ENCODE results near the gene FOXP3.

FOXP3 gene

DNA sequence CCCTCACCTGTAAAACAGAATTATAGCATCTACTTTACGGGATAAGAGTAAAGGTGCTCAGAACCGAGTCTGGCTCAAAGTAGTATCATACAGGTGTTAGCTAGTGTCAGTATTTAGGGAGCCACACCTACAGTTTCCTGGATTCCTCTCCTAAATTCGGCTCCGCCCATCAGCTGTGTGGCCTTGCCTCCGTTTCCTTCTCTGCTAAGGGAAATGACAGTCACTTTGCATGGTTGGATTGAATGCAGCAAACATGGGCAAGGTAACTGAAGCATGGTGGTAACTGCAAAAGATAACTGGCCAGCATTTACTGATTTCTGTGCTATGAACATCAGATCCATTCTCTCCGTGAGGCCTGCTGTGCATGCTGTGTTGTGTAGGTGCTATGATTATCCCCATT lies 7.9 kb upstream of the FOXP3 start:
- no peak for DNase-seq

DNA sequence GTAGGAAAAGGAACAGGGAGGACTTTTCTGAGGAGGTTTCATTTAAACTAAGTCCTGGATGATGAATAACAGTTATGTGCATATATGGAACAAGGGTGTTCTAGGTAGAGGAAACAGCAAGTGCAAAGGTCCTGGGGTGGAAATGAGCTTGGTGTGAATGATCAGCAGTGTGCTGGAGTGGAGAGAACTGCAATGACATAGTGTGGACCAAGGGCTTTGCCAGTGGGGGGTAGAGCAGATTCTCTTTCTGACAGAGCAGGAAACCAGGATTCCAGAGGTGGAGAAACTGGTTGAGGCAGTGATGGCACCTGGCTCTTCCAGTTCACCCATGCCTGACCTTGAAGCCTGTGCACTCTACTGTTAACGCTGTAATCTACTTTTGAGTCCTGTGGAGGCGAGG lies 6.8 kb upstream of the FOXP3 start:
- DNase-seq = no peak

DNA sequence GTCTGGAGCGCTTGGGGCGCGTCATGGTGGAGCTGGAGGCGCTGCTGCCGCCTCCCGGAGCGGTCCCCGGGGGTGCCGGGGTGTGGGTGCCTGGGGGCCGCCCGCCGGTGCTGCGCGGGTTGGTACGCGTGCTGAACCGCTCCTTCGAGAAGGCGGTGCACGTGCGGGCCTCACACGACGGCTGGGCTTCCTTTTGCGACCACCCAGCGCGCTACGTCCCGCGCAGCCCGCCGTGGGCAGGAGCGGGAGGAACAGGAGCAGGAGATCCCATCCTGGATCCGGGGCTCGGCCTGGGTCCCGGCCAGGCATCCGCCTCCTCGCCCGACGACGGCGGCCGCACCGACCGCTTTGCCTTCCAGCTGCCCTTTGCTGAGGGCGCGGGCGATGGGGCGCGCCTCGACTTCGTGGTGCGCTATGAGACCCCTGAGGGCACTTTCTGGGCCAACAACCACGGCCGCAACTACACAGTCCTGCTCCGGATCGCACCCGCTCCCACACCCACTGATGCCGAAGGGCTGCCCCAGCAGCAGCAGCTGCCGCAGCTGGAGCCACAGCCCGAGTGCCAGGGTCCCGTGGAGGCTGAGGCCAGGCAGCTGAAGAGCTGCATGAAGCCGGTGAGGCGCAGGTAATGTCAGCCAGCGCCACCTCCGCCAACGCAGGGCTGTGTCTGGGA lies 5.9 kb upstream of the FOXP3 start:
- DNase-seq = no peak

DNA sequence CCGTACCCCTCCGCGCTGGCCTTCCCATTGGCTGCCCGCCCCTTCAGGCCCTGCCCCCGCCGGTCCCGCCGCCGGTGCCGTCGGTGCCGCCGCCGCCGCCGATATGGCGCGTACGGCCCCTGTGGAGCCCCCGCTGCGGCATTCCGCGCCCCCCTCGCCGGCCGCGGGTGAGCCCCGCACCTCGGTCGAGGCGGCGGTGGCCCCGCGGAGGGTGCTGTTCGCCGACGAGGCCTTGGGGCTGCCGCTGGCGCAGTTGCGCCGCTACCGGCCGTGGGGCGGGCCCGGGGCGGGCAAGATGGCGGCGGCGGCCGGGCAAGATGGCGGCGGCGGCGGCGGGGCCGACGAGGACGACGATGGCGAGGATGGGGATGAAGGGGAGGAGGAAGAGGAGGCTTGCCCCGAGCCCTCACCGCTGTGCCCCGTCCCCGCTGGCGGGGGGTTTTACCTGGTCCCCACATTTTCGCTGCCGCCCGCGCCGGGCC lies 5.3 kb upstream of the FOXP3 start, which contains the start of gene PPP1R3F:
TSS of gene PPP1R3F (plus strand) at position 27 of the 482 bp plus-strand sequence. CDS start at position 104, 77 bp downstream.
- DNase-seq = no peak

DNA sequence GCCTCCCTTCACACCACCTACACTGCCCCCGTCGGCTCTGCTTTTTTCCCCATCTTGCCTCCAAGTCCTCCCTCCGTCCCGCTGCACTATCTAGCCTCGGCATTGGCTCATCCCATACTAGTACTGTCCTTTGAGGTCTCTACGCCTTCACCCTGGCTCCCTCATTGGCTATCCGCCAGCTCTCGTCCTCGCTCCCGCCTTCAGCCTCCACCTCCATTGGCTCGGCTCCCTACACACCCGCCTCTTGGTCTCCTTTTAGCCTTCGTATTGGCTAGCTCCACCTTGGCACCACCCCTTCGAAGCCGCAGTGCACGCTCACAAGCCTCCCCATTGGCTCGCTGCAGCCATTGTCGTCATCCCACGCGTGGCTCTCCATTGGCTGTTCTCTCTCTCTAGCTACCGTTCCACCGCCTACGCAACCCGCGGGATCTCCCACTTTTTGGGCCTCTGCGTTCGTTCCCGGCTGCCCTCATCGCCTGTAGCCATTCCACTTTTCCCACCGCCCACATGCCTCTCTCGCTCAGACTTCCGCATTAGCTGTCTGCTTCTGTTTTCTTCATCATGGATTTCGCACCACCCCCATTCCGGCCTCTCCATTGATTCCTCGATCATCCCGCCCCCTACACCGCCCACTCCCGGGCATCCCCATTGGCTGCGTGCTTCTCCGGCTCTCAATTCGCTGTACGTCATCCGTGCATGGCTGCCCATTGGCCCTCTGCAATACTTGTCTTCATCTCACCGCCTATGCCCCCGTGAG lies 4.7 kb upstream of the FOXP3 start:
- peak; percentile 80 for DNase-seq

DNA sequence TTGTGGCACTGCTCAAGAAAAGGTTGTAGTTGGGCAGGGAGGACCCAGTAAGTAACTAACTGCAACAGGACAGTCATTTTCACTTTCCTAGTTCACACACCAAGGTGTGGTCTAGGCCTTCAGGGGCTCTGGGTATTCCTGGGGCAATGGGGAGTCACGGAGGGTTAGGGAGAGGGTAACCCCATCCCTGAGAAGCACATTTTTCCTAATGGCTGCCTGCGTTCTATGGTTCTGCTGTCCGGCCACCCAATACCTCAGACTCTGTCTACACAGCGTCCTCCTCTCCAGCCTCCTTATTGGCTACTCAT lies 4.1 kb upstream of the FOXP3 start:
- DNase-seq = no peak

DNA sequence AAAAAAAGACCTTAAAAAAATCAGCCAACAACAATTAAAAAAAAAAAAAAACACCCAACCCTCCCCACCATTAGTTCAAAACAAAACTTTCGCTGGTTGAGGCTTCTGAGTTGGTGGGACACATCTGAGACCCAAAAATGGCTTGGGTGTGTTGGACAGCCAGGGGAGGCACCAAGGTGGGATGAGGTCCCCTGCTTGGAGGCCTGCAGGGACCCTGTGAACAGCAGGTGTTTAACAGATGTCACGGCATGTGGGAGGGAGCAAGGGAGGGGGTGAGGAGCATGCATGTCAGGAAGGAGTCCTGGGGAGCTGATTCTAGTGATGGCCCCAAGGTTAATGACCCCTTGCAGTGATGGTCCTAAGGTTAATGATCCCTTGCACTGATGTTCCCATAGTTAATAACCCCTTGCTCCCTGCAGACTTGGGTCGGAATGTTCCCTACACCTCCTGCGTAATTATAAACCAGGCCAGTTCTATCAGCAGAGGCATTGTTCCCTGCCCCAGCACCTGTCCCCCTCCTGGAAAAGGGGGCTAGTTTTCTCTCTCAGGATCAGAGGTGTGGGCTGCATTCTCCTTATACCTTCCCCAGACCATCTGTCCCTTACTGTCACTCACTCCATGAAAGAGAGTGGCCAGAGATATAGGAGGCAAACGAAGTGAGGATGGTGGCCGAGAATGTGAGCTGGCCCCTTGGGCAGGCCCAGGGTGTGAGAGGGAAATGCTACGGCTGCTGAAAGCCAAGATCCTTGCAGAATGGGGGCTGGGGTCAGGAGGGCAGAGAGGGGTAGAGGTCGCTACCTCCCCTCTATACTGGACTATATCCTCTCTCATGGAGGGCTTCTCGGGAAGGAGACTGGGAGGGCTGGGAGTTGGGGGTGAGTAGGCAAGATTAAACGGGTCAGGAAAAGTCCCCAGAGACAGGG lies 2.3 kb upstream of the FOXP3 start:
- no peak for DNase-seq

DNA sequence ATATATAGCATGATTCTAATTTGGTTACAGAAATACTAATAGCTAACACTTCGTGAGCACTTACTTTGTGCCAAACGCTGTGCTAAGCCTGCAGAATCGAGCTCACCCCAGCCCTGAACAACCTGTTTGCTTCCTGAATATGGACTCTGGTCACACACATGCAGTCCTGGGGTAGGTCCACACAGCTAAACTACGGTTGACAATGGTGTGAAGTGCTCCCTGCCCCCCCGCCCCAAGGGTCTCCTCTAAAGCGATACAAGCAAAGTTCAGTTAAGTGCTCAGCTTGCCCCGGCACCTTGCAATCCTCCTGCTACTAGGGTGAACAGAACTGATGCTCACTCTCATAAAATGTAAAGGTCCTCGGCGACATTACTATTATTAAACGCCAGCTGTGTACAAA lies 879 bp downstream of the FOXP3 start:
- no peak for DNase-seq

DNA sequence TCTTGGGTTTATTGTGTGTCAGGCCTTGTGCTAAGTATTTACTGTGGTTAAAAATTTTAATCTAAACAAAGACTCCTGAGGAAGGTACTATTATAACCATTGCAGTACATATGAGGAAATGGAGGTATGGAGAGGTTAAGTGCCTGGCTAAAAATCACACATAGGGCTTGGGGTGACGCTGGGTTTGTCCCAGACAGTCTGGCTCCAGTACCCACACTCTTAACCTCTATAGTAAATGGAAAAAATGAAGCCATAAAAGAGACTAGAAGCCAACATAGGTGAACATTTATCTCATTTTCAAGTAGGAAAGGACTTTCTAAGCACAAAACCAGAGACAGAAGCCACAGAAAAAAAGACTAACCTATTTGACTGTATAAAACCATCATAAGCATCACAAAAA lies 1.9 kb downstream of the FOXP3 start:
- no peak for DNase-seq

DNA sequence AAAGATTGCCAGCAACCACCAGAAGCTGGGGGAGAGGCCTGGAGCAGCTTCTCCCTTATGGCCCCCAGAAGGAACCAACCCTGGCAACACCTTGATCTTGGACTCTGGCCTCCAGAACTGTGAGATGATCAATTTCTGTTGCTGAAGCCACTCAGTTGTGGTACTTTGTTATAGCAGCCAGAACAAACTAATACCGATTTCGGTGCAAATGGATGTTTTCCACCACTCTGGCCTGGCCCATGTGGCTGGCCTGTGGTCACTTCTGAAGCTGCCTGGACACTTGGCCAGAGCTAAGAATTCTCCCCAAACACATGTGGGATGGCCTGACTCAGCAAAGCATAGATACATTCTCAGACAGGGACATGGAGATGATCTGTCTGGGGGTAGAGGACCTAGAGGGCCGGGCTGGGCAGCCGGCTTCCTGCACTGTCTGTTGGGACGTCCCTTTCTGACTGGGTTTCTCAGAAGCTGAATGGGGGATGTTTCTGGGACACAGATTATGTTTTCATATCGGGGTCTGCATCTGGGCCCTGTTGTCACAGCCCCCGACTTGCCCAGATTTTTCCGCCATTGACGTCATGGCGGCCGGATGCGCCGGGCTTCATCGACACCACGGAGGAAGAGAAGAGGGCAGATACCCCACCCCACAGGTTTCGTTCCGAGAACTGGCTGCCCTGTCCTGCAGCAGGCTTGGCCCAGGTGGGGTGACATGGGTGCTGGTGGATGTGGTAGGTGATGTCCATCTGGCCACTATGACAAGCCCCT lies 4.1 kb downstream of the FOXP3 start:
- DNase-seq = no peak

DNA sequence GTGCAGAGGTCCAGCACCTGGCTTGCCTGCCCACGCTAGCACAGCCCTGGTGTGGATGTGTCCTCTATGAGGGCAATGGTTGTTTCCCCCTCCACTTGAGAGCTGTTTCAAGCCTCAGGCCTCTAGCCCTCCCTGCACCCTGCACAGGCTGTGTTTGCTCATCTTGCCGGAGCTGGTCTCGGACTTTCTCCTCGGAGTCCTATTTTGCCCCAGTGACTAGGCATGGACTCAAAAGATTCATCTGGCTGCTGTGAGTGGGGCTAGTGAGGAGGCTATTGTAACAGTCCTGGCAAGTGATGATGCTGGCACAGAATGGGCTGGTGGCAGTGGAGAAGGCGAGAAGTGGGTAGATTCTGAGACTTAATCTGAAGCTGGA lies 5.8 kb downstream of the FOXP3 start:
- DNase-seq = no peak

DNA sequence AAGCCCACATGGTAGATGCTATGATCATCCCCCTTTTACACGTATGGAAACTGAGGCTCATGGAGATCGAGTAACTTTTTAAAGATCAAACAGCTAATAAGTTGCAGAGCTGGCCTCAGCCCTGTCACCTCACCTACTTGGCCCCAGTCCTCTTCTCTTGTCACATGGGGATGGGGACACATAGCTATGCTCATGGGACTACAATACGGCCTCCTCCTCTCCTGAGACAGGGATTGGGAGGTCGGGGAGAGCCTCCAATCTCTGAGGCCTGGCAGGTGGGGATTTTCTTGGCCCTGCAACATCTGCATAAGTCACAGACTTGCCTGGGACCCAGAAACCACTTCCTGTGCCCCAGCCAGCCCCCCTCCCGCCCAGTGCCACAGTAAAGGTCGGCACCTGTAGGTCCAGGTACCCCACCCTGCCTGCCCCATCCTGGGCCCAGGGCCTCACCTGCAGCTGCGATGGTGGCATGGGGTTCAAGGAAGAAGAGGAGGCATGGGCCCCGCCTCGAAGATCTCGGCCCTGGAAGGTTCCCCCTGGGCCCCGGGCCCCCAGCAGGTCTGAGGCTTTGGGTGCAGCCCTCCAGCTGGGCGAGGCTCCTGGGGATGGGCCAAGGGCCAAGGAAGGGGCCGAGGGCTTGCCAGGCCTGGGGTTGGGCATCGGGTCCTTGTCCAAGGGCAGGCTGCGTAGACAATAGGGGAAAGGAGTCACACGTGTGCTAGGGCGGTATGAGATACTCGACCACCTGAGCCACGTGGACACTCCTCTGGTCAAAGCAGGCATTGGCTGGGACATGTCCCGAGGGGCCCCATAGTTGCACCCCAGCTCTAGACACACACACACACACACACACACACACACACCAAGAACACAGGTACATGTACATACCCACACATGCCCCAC lies 6.4 kb downstream of the FOXP3 start:
- DNase-seq = no peak

DNA sequence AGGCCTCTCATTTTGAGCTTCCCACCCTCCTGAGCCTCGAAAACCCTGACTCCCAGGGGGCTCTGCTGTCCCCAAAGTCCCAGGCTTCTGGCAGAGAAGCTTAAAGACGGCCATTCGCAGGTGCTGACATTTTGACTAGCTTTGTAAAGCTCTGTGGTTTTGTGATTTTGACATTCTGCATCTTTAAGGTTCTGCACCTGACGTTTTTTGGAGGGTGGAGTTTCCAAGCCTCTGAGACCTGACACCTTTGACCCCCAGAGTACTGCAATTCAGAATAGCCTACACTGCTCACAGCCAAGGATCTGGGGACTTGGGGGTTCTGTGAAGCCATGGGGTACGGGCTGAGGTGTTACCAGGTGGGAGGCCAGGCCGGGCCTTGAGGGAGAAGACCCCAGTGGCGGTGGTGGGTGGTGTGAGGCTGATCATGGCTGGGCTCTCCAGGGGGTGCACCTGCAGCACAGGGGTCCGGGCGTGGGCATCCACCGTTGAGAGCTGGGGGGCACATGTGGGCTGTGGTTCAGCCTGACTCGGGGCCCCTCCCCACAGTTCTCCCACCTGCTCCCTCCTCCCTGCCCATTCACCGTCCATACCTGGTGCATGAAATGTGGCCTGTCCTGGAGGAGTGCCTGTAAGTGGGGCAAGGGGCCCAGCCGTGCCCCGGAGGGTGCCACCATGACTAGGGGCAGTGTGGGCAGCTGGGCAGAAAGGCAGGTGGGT lies 7.3 kb downstream of the FOXP3 start:
- DNase-seq = no peak

DNA sequence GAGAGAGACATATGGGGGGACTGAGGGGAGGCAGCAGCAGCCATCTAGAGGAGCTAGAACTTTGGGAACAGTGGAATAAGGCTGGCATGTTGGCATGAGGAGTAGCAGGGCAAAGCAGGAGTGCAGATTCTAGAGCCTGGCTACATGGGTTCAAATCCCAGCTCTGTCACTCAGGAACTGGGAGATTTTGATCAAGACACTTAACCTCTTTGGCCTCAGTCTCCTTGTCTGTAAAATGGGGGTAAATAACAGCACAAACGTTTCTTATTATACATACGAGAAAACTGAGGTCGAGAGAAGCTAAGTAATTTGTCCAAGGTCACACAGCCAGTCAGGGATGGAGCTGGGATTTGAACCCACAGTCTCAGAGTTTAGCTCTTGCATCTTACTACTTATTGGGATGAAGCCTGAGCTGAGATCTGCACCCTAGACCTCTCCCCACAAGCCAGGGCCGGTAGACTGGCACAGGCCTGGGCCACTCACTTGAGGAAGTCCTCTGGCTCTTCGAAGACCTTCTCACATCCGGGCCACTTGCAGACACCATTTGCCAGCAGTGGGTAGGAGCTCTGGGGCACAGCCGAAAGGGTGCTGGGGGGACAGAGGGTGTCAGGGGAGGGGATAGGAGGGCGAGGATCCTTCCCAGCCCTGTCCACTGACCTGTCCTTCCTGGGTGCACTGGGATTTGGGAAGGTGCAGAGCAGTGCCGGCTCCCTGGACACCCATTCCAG lies 8.1 kb downstream of the FOXP3 start:
- no peak for DNase-seq

DNA sequence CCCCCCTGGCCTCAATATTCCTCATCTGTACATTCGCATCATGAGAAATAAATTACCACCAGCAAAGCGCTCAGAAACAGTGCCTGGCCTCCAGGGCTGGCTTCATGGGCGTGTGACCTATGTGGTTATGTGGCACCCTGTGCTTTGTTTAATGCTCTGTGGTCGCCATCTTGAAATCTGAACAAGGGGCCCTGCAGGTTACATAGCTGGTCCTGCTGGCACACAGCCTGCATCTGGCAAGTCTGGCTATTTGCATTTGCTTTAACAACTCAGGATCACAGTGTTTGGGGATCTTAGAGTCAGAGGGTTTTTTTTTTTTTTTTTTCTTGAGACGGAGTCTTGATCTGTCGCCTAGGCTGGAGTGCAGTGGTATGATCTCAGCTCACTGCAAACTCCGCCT lies 9.9 kb downstream of the FOXP3 start:
- DNase-seq = no peak

DNA sequence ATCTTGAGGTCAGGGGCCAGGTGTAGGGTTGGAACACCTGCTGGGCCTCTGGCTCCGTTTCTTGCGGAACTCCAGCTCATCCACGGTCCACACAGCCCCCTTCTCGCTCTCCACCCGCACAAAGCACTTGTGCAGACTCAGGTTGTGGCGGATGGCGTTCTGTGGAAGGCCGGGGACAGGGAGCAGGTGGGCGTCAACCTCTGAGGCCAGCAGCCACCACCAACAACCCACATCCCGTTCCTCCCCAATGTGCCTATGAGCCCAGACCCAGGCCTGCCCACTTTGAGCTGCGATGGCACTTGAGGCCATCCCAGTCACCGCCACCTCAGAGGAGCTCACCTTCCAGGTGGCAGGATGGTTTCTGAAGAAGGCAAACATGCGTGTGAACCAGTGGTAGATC lies 13.2 kb downstream of the FOXP3 start:
- no peak for DNase-seq

DNA sequence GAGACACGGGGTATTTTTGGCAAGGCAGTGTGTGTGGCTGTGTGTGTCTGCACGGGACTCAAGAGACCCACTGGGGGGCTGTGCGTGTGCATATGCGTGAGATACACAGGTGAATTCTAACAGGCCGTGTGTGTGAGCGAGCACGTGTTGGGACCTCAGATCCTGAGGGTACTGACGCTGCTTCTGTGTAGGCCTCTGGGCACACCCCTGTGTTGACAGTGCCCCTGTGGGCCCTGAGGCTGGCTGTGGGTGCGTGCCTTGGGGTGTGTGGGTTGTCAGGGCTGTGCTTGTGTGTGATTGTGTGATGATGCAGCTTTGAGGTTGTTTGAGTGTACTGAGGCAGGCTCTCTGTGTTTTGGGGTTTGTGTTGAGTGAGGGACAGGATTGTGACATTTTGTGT lies 13.9 kb downstream of the FOXP3 start:
- no peak for DNase-seq

DNA sequence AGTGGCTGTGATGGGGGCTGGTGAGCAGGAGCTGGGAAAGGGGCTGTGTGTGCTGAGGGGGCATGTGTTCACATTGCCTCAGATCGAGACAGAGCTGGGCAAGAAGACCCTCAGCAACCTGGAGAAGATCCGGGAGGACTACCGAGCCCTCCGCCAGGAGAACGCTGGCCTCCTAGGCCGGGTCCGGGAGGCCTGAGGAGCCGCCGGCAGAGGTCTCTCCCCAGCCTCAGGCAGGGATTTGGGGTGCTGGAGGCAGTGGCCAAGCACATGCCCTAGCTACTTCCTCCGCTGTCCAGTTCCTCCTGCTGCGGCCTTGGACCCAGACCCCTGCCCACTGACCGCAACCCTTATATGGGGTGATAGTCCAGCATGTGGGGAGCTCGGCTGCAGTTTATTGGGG lies 14.4 kb downstream of the FOXP3 start:
- DNase-seq = no peak

DNA sequence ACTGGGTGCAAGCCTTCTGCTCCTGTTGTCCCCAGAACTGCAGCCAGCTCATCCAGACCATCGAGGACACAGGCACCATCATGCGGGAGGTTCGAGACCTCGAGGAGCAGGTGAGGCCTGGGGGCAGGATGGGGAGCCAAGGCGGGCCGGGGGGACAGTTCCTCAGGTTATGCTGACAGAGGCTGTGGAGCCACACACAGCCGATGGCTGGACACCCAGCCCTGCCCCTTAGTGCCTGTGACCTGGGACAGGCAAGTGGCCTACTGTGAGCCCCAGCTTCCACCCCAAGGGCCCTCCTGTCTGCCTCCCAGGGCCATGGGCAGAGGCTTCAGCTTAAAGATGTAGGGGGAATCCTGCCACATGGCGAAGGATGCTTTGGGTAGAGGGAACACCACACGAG lies 14.9 kb downstream of the FOXP3 start:
- no peak for DNase-seq

DNA sequence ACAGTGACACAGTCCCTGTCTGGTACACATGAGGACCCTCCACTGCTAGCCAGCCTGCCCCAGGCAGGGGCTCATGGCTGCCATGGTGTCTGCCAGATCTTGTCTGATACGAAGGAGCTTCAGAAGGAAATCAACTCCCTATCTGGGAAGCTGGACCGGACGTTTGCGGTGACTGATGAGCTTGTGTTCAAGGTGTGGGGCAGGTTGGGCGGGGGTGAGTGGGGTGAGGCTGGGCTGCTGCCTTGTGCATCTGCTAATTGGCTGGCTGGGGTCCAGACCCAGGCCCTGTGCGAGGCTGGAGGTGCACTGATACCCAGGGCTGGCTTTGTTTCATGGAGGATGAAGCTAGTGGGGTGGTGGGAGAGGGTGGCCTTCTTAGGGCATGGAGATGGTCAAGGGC lies 15.4 kb downstream of the FOXP3 start:
- no peak for DNase-seq

Data from 8988T (cell line).